Mononuclear cell (primary cell): Measurements from ENCODE around the gene SLC22A3. TPM values are rescaled to one million over a fixed set of nuclear protein-coding genes. Genes with fewer than 3 reads are reported as not detected.
"Not testable (repeated sequence)": the region's sequence is repeated elsewhere in the genome, so short reads cannot be mapped to it uniquely, and the experiment has no call there.

Experiments used
- H3K27me3 ChIP-seq: 2 replicates; pipeline ENCODE4 v1.6.0; 2011; ENCODE audit warnings: low read length, control low read depth; ENCODE audit not compliant: insufficient read depth
- H3K4me1 ChIP-seq: 2 replicates; pipeline ENCODE4 v1.5.1; 2011; ENCODE audit warnings: mild to moderate bottlenecking, low read length, control low read depth; ENCODE audit not compliant: insufficient read depth
- H3K4me3 ChIP-seq: 2 replicates; pipeline ENCODE4 v1.5.1; 2011; ENCODE audit warnings: mild to moderate bottlenecking, low read length, moderate library complexity
- H3K9me3 ChIP-seq: 2 replicates; pipeline ENCODE4 v1.5.1; 2011; ENCODE audit warnings: low read depth, mild to moderate bottlenecking, control low read depth, low read length
- total RNA-seq: library from RNA; depleted of rRNA; stranded (reverse); fragments of >200 nt; gene quantifications from one replicate; pipeline ENCODE4 v1.2.3, GENCODE V29; 2012

The SLC22A3 gene
- total RNA-seq, 1 donor = not detected

DNA sequence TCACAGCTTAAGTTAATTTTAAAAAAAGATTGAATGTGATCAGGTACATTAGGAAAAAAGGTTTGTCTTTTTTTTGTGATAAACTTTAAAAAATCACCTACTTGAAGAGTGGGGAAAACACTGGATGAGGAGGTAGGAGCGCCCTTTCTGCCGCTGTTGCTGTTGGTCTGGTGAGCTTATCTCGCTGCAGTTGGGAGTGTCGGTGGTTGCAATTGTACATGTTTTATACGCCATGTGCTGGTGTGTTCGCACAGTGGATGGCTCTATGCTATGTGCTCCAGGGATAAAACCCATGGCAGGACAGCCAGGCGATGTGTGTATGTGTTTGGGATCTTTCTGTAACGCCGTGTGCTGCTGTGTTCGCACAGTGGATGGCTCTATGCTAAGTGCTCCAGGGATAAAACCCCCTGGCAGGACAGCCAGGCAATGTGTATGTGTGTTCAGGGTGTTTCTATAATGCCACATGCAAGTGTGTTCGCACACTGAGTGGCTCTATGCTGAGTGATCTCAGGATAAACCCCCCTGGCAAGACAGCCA is 1.7 kb downstream of the SLC22A3 start:
- Histone ChIP-seq H3K4me1 (no peaks in the 10 kb centered on the region), H3K4me3 (no peak overlapping the region), H3K27me3 (peaks cover 37% of the 10 kb centered on the region), H3K9me3 (no peaks in the 10 kb centered on the region)

DNA sequence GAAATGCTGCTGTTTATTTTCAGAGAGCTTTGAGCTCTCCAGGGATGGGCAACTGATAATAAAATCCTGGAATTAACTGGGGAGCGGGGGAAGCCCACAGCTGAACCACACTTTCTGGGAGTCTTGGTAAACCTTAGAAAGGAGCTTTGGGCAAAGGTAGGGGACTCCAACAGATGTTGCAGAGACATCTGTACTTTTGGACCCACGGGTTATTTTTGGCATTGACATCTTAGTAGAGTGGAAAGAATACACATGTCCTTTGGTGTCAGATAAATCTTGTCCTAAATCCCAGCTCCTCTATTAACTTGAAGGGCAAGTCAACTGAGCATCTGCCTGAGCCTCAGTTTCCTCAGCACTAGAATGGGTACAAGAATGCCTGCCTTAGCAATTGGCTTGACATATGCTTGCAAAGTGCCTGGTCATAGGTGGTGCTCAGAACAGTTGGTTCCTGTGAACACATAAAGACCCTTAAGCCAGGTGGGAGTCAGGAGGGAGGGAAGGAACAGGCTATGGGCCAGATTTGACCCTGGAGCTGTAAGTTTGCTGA is 5.8 kb downstream of the SLC22A3 start:
- H3K4me1 ChIP-seq = no peaks in the 10 kb centered on the region
- peaks cover 18% of the 10 kb centered on the region for H3K27me3 ChIP-seq
- H3K9me3 ChIP-seq = no peaks in the 10 kb centered on the region
- H3K4me3 ChIP-seq = no peak overlapping the region

DNA sequence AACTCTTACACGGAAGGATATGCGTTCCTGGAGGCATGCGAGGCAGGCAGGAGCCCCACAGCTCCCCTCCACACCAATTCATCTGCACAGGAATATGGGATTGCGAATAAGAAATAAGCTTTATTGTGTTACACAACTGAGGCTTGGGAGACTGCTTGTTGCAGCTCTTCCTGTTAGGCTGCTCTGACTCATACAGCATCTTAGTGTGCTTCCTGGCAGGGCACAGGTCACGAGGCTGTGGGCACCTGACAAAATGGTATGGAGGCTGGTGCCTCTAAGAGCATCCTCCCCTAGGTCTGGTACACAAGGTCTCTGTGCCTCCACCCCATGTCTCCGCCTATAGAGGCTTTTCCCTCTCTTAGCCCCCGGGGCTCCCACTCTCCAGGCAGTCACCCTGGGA is 6.8 kb downstream of the SLC22A3 start:
- H3K27me3 ChIP-seq = peaks cover 8% of the 10 kb centered on the region
- no peaks in the 10 kb centered on the region for H3K4me1 ChIP-seq
- no peak overlapping the region for H3K4me3 ChIP-seq
- H3K9me3 ChIP-seq = no peaks in the 10 kb centered on the region

DNA sequence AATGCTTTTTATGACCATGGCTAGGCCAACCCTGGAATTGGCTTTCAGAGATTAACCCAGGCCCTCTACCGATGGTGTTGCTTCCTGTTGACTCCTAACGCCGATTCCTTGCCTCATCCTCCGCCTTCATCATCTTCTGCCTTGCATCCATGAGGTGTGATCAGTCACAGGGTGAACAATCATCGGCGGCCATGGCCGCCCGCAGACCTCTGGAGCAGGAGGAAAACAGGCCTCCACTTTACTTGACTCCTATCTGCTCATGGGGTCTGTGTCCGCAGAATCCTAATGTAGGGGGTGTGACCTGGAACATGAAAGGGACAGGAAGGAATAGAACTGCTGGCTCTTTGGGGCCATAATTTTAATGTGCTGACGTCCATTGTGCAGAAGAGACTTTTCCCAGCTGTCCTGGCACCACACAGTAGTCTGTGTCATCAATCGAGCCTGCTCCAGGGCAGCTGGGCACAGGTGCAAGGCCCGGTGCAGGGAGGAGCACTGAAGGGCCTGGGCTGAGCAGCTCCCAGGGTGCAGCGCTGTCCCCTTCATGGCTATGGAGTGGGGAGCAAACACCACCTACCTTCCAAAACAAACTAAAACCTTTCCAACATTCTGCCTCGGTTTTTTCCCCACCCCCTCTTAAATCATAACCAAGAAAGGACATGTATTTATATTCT is 8.0 kb downstream of the SLC22A3 start:
- Histone ChIP-seq H3K27me3 (no peaks in the 10 kb centered on the region), H3K4me3 (no peak overlapping the region), H3K9me3 (no peaks in the 10 kb centered on the region), H3K4me1 (no peaks in the 10 kb centered on the region)

DNA sequence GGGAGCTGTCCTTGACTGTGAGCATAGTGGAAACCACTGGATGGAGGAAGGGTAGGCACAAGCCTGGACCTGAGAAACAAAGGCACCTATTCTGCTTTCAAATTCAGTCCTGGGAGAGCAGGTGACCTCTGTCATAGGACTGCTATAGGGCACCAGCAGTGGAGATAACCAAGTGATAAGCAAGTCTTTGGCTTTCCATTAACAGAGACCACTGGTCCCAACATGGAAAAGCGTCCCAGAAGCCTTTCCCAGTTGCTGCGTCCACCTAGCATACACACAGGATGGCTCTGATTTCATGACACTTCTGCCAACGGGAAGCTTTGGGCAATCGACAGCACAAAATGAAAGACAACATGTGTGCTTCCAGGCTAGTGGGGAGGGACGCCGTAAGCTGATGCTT is 8.9 kb downstream of the SLC22A3 start:
- Histone ChIP-seq H3K9me3 (no peaks in the 10 kb centered on the region), H3K4me1 (no peaks in the 10 kb centered on the region), H3K4me3 (no peak overlapping the region), H3K27me3 (no peaks in the 10 kb centered on the region)

DNA sequence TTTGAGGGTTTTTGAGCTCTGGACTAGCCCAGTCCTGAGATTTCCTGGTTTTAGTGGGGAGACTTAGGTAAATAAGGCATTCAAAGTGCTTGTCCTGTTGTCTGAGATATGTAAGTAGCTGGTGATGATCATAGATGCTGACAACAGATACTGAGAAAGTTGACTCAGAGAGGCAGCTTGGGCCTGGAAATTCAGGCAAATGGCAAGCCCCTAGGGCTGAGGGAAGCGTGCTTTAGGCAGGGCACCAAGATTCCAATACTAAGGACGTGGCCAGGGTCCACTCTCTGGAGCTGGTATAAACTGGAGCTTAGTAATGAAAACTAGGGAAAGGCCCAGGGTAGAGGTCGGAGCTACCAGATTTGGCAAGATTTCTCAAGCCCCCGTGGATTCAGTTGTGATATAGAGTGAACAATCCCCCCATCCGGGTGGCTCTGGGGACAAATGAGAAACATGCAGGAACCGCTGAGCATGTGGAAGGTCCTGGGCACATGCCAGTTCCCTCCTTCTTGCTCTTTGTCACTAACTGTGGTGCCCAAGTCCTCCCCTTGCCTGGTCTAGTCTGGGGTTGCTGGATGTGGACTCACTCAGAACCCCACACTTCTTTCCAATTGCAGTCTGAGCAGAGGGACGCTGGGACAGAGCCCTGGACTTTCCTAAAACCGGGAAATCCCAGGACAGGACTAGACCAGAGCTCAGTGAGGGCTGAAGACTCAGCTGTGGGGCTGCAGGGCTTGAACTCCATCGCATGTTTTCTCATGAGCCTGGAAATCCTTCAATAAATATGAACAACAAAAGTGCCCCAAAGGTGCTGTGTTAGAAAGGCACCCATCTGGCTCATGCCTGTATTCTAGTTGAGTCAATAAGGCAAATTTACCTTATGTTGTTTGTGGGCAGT is 10.3 kb downstream of the SLC22A3 start:
- Histone ChIP-seq H3K4me3 (no peak overlapping the region), H3K27me3 (no peaks in the 10 kb centered on the region)

DNA sequence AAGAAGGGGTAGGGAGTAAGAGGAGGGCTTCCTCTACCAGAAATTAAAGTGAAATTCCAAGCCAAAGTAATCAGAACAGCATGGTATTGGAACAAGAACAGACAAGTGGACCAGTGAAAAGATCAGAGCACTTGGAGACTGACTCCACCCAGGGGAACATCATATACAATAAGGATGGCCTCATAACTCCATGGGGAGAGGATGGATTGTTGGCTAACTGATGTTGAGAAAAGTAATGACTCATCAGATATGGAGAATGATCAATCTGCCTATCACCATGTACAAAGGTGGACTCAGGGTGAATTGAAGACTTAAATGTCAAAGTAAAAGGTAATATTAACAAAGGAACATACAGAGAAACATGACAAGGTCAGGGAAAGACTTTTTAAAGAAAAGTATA is 12.8 kb downstream of the SLC22A3 start:
- H3K4me1 ChIP-seq = no peaks in the 10 kb centered on the region
- H3K9me3 ChIP-seq = no peaks in the 10 kb centered on the region
- H3K4me3 ChIP-seq = no peak overlapping the region
- no peaks in the 10 kb centered on the region for H3K27me3 ChIP-seq

More for the DNA sequence above, 10.3 kb downstream of the SLC22A3 start:
- H3K9me3 ChIP-seq = no peaks in the 10 kb centered on the region
- no peaks in the 10 kb centered on the region for H3K4me1 ChIP-seq

DNA sequence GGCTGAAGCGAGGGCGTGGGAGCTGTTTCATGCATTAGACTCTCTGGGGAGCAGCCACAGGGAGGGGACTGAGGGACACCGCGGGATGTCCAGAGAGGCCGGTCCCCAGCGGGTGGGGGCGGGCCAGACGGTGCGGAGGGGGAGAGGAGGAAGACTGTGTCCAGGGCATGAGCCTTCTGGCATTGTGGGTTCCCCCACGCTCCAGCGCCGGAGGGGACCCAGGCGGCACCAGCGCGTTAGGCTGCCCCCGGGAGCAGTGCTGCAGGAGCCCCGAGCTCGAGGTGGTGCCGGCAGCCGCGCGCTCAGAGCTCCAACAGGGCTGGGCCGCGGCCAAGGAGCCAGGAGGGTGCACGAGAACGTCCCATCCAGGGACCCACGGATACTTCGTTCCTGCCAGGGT is 14.4 kb downstream of the SLC22A3 start:
- Histone ChIP-seq H3K27me3 (no peaks in the 10 kb centered on the region), H3K9me3 (no peaks in the 10 kb centered on the region), H3K4me1 (no peaks in the 10 kb centered on the region), H3K4me3 (no peak overlapping the region)

DNA sequence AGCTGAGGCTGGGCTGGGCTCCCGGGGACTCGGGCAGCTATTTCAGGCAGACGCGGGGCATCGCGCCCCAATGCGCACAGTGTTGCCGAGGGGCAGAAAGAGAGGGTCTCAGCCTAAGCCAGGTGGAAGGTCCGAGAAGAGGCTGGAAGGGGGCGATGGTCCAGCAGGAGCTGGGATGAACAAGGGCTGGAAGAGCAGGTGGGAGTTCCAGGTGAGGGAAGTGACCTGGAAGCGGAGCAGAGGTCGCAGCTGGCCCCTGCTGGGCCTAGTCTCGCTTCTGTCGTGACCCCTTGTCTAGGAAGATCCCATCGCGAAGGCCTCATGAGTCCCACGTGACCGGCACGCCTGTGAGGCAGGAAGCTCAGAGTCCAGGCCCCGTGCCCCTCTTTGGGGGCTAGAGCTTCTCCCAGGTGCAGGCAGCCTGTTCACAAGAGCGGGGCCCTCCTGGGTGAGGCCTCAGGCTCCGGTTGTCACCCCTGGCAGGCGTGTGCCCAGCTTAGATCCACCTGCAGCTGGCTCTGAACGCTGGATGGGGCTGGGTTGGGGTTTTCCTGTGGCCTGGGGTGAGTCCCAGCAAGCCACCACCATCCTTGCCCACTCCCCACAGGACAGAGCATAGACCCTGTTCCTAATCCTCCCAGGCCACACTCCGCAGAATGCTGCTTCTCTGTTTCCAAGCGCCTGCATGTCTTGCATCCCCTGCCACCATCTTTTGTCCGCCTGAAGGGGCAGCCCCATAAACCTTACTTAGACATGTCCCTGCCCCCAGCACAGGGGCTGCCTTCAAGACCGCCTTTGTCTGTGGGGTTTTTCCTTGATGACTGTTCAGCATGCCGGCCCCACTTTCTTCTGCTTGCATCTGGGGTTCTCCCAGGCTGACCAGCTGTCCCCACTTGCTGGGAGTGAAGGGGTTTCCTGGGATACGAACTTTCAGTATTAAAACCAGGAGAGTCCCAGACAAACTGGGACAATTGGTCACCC is 15.1 kb downstream of the SLC22A3 start:
- H3K27me3 ChIP-seq = no peaks in the 10 kb centered on the region
- no peaks in the 10 kb centered on the region for H3K4me1 ChIP-seq
- no peaks in the 10 kb centered on the region for H3K9me3 ChIP-seq
- no peak overlapping the region for H3K4me3 ChIP-seq

DNA sequence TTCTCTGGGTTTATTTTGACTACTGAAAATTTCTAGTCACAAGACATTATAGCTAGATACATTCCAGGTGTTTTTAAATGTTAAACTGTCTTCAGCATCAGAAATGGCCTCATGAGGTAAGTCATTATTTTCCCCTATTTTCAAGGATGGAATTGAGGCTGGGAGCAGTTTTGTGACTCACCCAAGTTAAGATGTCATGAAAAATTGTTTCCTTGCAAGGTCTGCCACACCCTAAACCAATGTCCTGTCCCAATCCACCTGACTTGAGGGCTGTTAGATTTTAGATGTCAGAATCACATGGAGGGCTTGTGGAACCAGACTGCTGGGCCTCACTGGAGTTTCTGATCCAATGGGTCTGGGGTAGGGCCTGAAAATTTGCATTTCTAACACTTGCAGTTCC is 16.9 kb downstream of the SLC22A3 start:
- Histone ChIP-seq H3K27me3 (no peaks in the 10 kb centered on the region), H3K9me3 (no peaks in the 10 kb centered on the region), H3K4me1 (no peaks in the 10 kb centered on the region), H3K4me3 (no peak overlapping the region)

DNA sequence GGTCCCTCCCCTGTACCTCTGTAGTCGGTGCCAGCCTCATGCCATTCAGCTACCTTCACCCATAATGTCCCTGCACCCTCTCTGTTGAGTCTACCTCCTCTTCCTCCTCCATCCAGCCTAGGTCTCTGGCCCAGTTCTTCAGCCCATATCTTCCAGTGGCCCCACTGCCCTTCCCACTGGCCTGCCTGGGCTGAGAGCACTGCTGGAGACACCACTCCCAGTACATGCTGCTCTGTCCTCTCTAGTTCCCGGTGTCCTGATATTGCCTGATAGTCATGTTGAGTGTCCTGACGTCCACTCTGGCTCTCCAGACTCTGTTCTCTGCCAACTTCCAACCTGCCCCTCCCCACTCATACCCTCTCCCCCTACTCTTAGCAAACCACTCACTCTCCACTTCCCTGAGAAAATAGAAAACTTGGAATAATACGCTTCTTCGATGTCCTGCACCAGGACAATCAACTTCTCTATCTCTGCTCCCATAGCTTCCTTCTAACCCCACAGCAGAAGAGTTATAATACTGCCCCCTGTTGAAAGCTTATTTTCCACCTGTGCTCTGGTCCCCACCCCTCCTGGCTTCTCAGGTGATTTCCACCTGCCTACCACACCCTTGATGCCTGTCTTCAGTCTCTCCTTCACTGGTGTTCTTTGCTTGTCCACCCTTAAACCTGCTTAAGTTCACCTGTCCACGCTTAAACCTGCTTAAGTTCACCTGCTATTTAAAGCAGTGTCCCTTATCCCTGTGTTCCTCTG is 19.8 kb downstream of the SLC22A3 start:
- no peaks in the 10 kb centered on the region for H3K27me3 ChIP-seq
- no peaks in the 10 kb centered on the region for H3K9me3 ChIP-seq
- no peaks in the 10 kb centered on the region for H3K4me1 ChIP-seq
- H3K4me3 ChIP-seq = no peak overlapping the region

DNA sequence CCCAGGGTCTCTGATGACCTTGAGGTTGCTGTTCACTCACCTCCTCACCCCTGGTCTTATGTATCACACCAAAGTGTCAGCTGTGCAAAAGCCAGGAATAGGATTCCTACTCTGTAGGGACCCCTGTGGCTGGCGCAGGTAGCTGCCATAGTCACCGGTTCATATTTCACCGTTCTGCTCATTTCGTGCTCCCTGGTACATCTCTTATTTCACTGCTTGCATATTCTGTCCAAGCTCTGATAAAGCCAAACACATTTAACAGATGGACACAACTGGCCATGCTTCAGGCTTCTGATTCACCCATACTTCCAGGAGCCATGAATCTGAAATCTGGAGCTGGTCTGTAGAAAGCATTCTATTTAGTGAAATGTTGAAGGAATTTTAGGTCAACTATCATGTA is 20.5 kb downstream of the SLC22A3 start:
- no peak overlapping the region for H3K4me3 ChIP-seq
- no peaks in the 10 kb centered on the region for H3K9me3 ChIP-seq
- H3K27me3 ChIP-seq = no peaks in the 10 kb centered on the region
- no peaks in the 10 kb centered on the region for H3K4me1 ChIP-seq

DNA sequence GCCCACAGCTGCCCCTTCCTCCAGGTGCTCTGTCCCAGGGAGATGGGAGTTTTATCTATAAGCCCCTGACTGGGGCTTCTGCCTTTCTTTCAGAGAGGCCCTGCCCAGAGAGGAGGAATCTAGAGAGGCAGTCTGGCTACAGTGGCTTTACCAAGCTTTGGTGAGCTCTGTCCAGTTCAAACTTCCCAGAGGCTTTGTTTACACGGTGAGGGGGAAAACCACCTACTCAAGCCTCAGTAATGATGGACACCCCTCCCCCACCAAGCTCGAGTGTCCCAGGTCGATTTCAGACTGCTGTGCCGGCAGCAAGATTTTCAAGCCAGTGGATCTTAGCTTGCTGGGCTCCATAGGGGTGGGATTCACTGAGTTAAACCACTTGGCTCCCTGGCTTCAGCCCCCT is 25.4 kb downstream of the SLC22A3 start:
- not testable (repeated sequence) for H3K9me3 ChIP-seq, H3K4me1 ChIP-seq, H3K4me3 ChIP-seq, H3K27me3 ChIP-seq
